ENCODE results near the gene KIF1B.

Gene KIF1B

GRCh38 chr1:10299151-10299550, 88.8 kb downstream of the KIF1B start:
- TF ChIP-seq ZBTB7A (IDR thresholded peaks at IDR 0.05; ENCODE audit: low read depth) (no peak), FOXM1 (IDR thresholded peaks at IDR 0.05; ENCODE audit: borderline replicate concordance, low read depth) (no peak), TCF12 (IDR thresholded peaks at IDR 0.05; ENCODE audit: low read depth) (no peak), CREB1 (IDR thresholded peaks at IDR 0.05; ENCODE audit: low read depth) (no peak), NFIC (IDR thresholded peaks at IDR 0.05) (no peak), YY1 (IDR thresholded peaks at IDR 0.05; ENCODE audit: low read depth) (no peak), EP300 (IDR thresholded peaks at IDR 0.05; ENCODE audit: borderline replicate concordance) (no peak), EGR1 (IDR thresholded peaks at IDR 0.05) (no peak), RAD21 (IDR thresholded peaks at IDR 0.05; ENCODE audit: low read depth) (no peak), TEAD4 (IDR thresholded peaks at IDR 0.05) (no peak), MAX (IDR thresholded peaks at IDR 0.05) (no peak), TAF1 (IDR thresholded peaks at IDR 0.05; ENCODE audit: low read depth) (no peak), USF1 (IDR thresholded peaks at IDR 0.05) (no peak), CEBPB (IDR thresholded peaks at IDR 0.05) (no peak), REST (IDR thresholded peaks at IDR 0.05; ENCODE audit: low read depth) (no peak)

GRCh38 chr1:10302416-10302815, 92.0 kb downstream of the KIF1B start:
- TF ChIP-seq TCF12 (IDR thresholded peaks at IDR 0.05; ENCODE audit: low read depth) (no peak), CREB1 (IDR thresholded peaks at IDR 0.05; ENCODE audit: low read depth) (no peak), TAF1 (IDR thresholded peaks at IDR 0.05; ENCODE audit: low read depth) (no peak), EP300 (IDR thresholded peaks at IDR 0.05; ENCODE audit: borderline replicate concordance) (no peak), NFIC (IDR thresholded peaks at IDR 0.05) (no peak), TEAD4 (IDR thresholded peaks at IDR 0.05) (no peak), ZBTB7A (IDR thresholded peaks at IDR 0.05; ENCODE audit: low read depth) (no peak), REST (IDR thresholded peaks at IDR 0.05; ENCODE audit: low read depth) (no peak), EGR1 (IDR thresholded peaks at IDR 0.05) (no peak), USF1 (IDR thresholded peaks at IDR 0.05) (no peak)

- no peak for TF ChIP-seq CREB1 (IDR thresholded peaks at IDR 0.05; ENCODE audit: low read depth)
- no peak for TF ChIP-seq YY1 (IDR thresholded peaks at IDR 0.05; ENCODE audit: low read depth)
- no peak for TF ChIP-seq CEBPB (IDR thresholded peaks at IDR 0.05)
- TF ChIP-seq FOXM1 (IDR thresholded peaks at IDR 0.05; ENCODE audit: borderline replicate concordance, low read depth): no peak
- TF ChIP-seq TAF1 (IDR thresholded peaks at IDR 0.05; ENCODE audit: low read depth): no peak
- TF ChIP-seq MAX (IDR thresholded peaks at IDR 0.05): no peak
- no peak for TF ChIP-seq NFIC (IDR thresholded peaks at IDR 0.05)
- no peak for TF ChIP-seq ZBTB7A (IDR thresholded peaks at IDR 0.05; ENCODE audit: low read depth)
Observed at GRCh38 chr1:10304295-10304694, 93.9 kb downstream of the KIF1B start.

GRCh38 chr1:10306435-10306834, 96.1 kb downstream of the KIF1B start:
- TF ChIP-seq ZBTB7A (IDR thresholded peaks at IDR 0.05; ENCODE audit: low read depth) (no peak), FOXM1 (IDR thresholded peaks at IDR 0.05; ENCODE audit: borderline replicate concordance, low read depth) (no peak), CREB1 (IDR thresholded peaks at IDR 0.05; ENCODE audit: low read depth) (no peak), MAX (IDR thresholded peaks at IDR 0.05) (no peak), NFIC (IDR thresholded peaks at IDR 0.05) (no peak), TAF1 (IDR thresholded peaks at IDR 0.05; ENCODE audit: low read depth) (no peak), EP300 (IDR thresholded peaks at IDR 0.05; ENCODE audit: borderline replicate concordance) (no peak), REST (IDR thresholded peaks at IDR 0.05; ENCODE audit: low read depth) (no peak), YY1 (IDR thresholded peaks at IDR 0.05; ENCODE audit: low read depth) (no peak), CEBPB (IDR thresholded peaks at IDR 0.05) (no peak), TCF12 (IDR thresholded peaks at IDR 0.05; ENCODE audit: low read depth) (no peak), USF1 (IDR thresholded peaks at IDR 0.05) (no peak)

All from Ishikawa (cell line).